Right ventricle myocardium superior (tissue), 1 donor: Measurements from ENCODE around the gene NR4A2. TPM values are rescaled to one million over a fixed set of nuclear protein-coding genes. Genes with fewer than 3 reads are reported as not detected.

ENCODE experiments used
- ATAC-seq: fragments of 200-7000 bp; cut with Tn5 transposase; one replicate; pipeline ENCODE4 v1.9.1; 2020; ENCODE audit warnings: mild to moderate bottlenecking; ENCODE audit not compliant: poor library complexity
- DNase-seq: peaks from one replicate; pipeline ENCODE4 v3.0.0-alpha.2; 2020
- intact Hi-C: fragments of 100-400 bp; cut with DNase I; formaldehyde crosslinking; loops from one replicate; pipeline ENCODE4 v1.11.2; 2022
- total RNA-seq: library from RNA; stranded (reverse); fragmentation: NEBNext Ultra II Directional; extraction: Animal tissue kit (Norgen Biotek cat#: 25700); gene quantifications from one replicate; pipeline ENCODE4 v1.2.1, GENCODE V29; 2021
- donor health status: DM: no; HTN: yes; CAD: no; lungs with severe emphysema.

The NR4A2 gene
- total RNA-seq, 1 donor from 2014 or later: 1.5 TPM

DNA sequence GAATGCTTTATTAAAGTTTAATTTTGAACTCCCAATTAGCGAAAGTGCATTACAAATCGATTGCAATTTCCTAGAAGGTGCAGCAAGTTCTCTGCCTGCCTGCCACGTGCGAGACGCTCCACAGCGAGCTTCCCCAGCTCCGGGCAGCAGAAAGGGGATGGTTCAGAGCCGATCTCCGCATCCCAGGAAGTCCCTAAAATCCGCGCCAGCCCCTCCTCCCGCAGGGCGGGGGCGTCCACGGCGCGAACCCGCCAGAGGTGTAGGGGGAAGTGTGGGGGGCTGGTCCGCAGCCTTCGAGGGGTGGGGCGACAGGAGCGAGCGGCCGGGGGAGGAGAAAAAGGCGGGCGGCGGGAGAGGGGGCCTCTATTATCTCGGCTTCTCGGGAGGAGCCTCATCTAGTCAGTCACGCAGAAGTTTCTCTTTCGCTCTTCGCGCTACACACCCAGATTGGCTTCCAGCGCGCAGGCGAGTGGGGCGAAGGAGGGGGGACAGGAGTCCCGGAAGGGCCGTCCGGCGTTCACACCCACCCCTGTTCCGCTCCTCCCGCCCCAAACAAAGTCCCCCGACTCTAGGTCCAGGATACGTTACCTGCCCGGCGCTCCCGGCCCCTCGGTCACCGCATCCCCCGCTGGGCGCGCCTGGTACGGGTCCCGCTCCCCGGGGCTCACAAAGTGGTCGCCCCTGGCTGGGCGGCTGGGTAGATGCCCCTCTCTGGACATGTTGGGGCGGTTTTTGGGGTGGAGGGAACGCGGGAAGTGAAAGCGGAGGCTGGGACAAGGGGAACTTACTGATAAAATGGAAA, 9.1 kb upstream of the NR4A2 start:
- intact Hi-C loops: no loop called here
- peak; percentile 92 for DNase-seq
- peak; percentile 88 for ATAC-seq

DNA sequence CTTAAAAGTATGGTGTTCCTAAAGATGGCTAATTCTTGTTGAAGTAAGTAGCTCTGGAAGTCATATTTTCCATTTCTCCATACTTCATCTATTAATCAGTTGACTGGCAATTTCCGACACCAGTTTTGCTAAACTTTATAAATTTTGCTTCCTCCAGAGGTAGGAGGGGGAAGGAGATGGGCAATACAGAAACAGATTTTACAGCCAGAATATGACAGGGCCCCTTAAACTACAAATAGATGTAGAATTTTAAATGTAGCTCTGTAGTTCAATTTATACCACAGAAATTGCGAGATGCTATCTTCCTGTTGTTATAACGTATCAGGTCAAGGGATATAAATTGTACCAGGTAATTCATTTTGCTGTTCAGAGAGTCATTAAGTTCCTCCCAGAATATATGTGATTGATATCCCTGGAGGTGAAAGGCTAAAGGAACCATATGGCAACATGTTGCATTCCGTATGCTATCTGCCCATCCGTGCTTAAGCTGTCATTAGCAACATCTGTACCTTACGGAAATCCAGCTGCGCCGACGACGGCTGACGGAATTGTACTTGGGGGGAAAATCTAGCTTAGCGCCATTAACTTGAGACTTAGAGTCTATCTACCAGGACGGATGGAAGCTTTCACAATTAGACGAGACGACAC, 8.4 kb upstream of the NR4A2 start:
- intact Hi-C loops: no loop called here
- DNase-seq (no peak), ATAC-seq (no peak)

DNA sequence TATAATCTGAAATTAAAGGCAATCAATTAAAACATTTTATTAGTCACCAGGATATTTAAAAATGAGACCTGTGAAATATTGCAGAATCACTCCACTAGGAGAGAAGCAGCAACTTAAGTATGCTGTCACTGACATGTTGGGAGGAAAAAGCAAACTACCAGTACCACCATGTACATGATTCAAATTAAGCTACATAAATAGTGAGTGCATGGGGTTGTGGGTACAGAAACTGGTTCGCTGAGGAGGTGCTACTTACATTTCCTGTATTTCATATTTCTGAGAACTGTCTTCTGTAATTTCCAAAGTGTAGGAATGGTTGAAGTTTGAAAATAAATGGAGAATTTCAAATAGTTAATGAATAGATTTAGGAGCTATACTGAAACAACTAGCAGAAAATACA, 7.9 kb upstream of the NR4A2 start:
- intact Hi-C loops: no loop called here
- DNase-seq (no peak), ATAC-seq (no peak)

DNA sequence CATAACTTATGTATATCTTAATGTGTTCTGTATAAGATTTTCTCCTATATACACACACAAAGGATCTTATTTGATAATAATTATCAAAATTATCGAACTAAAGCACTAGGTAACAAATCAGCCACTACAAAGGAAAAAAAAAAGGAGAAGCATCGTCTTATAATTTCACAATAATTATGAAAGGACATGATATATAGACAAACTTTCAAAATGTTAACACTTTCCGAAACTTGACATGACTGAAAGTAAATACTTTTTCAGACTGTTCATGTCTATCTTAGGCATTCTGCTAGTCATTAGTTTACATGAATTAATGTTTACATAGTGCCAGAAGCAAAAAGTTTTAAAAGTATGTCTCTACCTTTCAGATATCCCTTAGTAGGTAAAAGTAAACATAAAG, 7.3 kb upstream of the NR4A2 start:
- intact Hi-C loops: no loop called here
- DNase-seq (no peak), ATAC-seq (no peak)

DNA sequence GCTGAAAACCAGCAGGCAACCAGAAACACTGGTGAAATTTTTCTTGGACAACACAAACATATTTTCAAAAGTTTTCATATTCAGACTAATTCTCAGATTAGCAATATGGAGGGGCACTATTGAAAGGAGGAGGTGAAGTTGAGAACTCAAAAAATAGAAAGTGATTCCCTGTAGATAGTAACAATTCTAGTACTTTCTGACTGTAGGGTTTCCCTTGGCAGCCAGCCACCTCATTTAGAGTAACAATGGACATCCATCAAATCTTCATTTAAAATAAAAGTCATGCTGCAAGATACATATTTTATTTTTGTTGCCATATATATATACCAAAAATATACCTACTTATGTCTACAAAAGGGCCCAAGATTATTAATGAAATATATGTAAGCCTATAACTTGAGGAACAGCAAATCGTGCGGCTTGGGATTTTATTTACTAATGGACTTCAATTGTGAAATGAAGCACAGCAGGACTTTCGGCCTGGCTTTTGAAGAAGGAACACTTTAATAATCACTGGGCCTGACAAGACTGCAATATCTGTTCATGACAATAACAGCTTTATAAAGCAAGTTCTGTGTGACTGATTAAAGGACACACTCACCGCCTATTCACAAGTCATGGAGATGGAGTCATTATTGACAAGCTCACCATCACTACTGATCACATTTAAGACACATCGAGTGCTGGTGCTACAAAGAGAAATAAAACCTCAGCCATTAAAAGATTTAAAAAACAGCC, 6.8 kb upstream of the NR4A2 start:
- DNase-seq: no peak
- intact Hi-C loops: no loop called here
- no peak for ATAC-seq

DNA sequence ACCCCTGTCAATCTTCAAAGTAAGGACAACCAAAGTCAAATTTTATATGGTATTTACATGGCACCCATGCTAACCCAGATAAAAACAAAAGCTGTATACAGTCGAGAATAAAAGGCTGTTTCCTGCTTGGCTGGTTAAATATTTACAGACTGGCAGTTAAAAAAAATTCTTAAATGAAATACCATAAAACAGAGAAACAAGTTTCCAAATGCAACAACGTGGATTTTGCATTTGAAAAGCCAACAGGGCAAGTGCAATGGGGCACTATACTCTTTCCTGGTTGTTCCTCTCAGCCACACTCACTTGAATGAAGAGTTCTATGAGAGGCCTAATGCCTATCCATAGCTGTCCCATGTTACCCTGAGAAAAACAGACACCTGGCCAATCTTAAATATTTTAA, 6.1 kb upstream of the NR4A2 start:
- intact Hi-C loops: no loop called here
- no peak for DNase-seq
- ATAC-seq: no peak

DNA sequence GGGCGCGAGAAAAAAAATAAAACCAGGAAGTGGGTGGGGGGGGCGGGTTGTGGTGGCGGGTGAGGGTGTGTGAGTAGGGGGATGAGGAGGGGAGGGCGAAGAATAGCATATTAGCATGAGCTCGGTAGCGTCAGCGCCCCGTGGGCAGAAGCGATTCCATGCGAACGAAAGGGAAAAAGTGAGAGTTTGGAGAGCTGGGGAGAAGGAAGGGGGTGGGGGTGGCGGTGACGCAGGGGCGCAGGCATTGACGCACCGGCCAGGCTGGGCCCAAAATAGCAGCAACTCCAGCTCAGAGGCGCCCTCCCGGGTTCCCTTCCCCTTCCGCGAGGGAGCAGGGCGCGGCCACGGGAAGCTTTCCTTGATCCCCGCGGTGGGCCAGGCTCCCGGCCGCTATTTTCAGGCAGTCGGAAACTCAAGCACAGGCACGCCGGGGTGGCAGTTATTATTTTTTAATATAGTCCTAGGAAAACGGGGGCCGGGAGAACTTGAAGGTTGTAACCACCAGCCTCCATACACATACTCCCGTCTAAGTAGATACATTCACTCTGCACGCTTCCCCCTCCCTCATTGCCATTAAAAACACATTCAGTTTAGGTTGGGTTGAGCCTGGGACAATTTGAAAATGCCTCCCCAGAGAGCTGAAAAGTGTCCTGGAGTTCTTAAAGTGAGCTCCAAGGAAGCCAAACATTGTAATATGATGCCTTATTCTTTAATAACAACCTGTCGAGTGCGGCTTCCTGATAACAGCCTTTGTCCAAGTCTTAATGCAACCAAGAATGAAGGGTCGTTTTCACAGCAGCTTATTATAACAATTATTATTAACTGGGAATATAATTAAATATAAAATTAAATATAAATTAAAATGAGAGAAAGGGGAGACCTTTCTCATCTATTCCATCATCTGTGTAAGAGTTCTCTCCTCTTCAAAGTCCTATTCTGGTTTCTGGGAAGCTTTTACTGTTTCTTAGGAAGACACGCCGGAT, 2.3 kb upstream of the NR4A2 start:
- ATAC-seq (peak; percentile 92), DNase-seq (peak; percentile 94)
- intact Hi-C loops: loop anchor here (5.0 kb wide), 1 partner anchor 68 kb away; no protein-coding TSS in a partner anchor

DNA sequence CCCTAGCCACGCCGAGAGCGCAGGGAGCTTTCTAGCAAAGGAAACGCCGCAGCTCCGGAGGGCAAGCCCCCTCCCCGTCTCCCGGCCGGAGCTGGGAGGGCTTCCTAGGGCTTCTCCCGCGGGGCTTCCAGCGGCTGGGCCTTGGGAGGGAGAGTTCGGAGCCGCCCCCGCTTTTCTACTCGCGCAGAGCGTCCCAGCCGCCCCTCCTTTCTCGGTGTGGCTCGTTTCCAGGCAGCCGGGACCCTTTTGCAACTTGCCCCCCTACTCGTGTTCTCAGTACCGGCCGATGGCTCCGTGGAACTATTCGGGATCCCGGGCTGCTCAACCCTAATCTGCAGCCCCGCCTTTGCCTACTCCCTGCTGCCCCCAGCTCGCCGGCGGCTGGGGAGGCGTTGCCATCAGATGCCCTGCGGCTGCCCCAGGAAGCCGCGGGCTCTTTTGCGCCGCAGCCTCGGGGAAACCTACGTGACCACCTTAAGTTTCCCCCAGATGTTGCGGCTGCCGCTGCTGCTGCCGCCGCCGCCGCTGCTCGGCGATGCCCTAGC, 1.5 kb upstream of the NR4A2 start:
- intact Hi-C loops: loop anchor here (5.0 kb wide), 1 partner anchor 68 kb away; no protein-coding TSS in a partner anchor
- peak; percentile 82 for DNase-seq
- peak; percentile 55 for ATAC-seq

DNA sequence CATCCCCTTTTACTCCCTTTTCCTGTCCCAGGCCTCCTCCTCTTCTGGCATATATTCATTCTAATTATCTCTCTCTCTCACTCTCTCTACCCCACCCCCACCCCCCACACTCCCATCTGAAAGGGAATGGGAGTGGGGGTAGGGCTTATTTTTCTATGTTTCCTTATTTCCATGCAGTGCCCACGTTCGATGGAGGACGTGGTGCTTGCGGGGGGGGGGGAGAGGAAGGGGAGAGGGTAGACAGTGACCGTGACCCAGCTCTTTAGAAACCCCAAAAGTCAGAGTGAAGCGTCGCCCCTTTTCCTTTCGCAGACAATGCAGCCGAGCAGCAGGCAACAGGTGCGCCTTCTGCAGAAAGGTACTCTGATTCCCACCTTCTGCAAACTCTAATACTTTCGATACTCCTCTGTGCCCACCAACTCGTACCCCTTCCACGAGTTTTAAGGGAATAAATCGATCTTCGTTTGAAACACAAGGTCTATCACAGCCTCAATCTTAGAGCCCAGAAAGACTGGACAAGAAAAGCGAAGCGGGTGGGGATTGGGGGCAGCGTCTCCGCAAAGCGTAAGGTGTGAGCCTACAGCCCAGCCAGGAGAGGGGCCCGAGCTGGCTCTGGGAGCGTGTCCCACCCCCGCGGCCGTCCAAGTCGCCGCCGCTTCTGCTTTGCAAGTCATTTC, 891 bp upstream of the NR4A2 start:
- intact Hi-C loops: loop anchor here (5.0 kb wide), 1 partner anchor 69 kb away; no protein-coding TSS in a partner anchor
- peak; percentile 21 for ATAC-seq

DNA sequence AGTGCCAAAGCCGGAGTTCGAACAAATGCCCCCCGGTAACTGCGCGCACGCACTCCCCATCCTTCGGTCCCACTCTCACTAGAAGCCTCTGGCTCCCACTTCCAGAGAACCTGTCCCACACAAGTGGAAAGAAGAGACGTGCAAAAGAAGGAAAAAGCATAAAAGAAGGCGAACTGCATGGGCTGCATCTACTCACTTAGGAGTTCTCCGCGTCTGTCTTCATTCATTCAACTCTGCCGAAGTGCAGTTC, 312 bp downstream of the NR4A2 start:
- DNase-seq (no peak), ATAC-seq (no peak)
- intact Hi-C loops: loop anchor here (5.0 kb wide), 1 partner anchor 70 kb away; no protein-coding TSS in a partner anchor

More for the DNA sequence above, 891 bp upstream of the NR4A2 start:
- no peak for DNase-seq

DNA sequence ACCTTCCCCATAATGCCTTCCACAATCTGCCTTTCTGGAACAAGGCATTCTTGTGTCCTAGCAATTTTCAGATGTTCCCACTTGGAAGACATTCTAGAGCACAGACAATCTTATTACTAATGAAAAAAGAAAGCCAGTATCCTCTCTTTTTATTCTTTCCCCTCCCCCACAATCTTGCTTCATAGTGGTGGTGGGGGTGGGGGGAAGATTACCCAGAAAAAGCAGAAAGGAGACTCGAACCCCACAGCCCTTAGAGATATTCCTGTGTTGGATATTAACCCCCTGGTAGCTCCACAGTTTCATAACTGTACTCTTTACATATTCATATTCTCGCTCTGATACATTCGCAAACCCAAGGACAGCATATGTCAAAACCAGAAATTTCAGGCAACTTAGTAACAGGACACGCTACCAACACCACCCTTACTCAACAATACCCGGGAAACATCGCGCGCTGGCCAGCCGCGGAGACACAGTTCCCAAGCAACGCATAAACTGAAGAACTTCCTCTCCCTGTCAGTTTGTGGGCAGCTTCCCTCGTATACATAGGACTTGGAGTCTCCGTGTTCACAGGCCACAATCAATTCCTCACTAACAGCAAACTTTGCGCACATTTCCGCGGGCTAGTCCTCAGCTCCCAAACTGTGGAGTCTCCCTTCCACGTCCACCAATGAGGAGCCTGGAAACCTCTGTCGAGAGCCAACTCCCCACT, 793 bp downstream of the NR4A2 start:
- peak; percentile 10 for ATAC-seq
- DNase-seq: peak; percentile 79
- intact Hi-C loops: loop anchor here (5.0 kb wide), 1 partner anchor 71 kb away; no protein-coding TSS in a partner anchor

DNA sequence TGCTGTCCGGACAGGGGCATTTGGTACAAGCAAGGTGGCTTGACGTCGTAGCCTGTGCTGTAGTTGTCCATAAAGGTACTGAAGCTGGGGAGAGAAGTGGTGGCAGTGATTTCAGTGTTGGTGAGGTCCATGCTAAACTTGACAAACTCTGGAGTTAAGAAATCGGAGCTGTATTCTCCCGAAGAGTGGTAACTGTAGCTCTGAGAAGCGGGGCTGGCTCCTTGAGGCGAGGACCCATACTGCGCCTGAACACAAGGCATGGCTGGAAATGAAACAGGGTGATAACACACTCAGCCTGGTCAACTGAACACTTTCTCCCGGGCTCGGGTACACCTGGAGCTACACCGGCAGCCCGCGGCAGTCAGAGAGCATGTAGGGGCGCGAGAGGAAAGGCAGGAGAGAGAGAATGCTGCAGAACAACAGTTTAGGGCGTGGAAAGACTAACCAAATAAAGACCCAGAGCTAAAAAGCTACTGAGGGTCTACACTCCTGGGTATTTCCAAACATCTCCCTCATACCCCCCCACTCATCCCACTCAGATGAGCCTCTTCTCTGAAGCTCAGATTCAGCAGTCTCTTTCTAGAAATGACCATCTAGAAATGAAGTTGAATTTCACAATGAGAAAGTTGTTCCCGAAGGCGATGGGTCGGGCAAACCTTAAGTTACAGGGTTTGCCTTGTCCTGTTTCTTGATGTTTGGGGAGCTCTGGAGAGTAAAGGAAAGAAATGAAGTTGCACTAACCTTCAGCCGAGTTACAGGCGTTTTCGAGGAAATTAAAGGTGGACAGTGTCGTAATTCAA, 2.4 kb downstream of the NR4A2 start:
- DNase-seq (no peak), ATAC-seq (no peak)
- intact Hi-C loops: loop anchor here (5.0 kb wide), 1 partner anchor 72 kb away; no protein-coding TSS in a partner anchor

DNA sequence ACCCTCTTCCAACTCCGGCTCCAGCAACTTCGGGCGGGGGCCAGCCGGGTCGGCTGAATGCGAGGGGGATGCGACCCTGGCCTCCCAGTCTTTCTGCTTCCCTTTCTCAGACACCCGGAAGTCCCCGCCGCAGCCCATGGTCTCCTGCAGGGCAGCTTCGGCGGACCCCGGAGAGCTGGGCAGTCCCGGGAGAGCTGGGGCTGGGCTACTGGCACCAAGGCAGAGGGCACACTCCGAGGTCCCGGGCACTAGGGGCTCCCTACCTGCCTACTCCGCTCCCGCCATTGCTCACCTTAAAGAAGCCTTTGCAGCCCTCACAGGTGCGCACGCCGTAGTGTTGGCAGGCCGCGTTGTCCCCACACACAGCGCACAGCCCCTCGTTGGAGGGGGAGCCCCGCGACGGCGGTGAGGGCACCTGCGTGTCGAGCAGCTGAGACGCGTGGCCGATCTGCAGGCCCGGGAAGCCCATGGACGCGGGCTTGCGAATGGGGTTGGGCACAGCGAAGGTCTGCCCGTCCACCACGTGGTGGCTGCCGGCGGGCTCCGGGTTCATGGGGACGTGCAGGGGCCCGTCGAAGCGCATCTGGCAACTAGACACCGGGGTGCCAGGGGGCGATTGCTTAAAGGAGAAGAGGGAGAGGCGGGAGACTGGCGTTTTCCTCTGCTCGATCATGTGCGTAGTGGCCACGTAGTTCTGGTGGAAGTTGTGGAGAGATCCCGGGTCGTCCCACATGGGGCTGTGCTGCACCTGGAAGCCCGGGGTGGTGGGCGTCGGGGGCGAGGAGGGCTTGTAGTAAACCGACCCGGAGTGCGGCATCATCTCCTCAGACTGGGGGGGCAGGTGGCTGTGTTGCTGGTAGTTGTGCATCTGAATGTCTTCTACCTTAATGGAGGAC, 3.2 kb downstream of the NR4A2 start:
- intact Hi-C loops: no loop called here
- DNase-seq (peak; percentile 45), ATAC-seq (no peak)

DNA sequence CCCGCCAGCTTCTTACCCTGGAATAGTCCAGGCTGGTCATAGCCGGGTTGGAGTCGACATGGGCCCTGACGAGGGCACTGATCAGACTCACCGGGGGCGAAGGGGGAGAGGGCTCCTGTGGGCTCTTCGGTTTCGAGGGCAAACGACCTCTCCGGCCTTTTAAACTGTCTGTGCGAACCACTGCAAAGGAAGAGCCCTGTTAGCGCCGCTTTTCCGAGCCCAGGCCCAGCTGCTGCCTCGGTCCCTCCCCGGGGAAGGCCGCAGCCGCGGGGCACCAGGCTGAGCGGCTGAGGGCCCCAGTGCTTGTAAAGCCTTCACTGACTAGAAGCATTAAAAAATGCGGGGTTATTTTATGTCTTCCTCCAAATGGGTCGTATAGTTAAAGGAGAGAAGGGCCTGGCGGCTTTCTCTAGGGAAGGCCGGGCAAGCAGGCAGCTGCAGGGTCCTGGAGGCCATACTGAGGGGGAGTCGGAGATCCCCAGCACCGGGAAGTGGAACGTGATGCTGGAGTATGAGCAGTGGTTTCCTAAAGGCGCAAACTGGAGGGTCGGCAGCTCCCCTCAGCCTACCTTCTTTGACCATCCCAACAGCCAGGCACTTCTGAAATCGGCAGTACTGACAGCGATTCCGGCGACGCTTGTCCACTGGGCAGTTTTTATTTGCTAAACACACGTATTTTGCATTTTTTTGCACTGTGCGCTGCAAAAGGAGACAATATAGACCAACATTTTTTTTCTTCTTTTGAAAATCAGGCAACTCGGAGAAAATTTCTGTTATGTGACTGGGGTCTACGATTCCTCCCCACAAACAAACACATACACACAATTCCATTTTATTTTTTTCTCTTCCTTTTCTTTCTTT, 4.5 kb downstream of the NR4A2 start:
- intact Hi-C loops: no loop called here
- no peak for ATAC-seq
- no peak for DNase-seq
